ENCODE results near the gene VASH2.

DNA sequence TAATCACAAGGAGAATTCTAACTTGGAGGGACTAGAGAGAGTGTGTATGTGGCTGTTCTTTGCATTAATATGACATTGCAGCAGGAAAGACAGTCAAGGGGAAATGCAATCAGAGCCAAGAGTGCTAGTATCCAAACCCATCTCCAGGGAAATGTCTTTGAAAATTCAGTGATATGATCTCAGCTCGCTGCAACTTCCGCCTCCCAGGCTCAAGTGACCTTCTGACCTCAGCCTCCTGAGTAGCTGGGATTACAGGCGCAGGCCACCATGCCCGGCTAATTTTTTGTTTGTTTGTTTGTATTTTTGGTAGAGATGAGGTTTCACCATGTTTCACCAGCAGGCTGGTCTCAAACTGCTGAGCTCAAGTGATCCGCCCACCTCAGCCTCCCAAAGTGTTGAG is 16.3 kb downstream of the VASH2 start:
- TF ChIP-seq POLR2AphosphoS5 (IDR thresholded peaks at IDR 0.05; ENCODE audit: low read depth, low read length): no peak
- no peak for TF ChIP-seq PAX5 (IDR thresholded peaks at IDR 0.05; ENCODE audit: insufficient read depth, low read length, severe bottlenecking)
- TF ChIP-seq TAF1 (IDR thresholded peaks at IDR 0.05; ENCODE audit: low read depth, low read length): no peak
- TF ChIP-seq POLR2A (IDR thresholded peaks at IDR 0.05; ENCODE audit: low read depth, low read length): no peak
- no peak for TF ChIP-seq POU2F2 (IDR thresholded peaks at IDR 0.05; ENCODE audit: low read depth, low read length)
- no peak for TF ChIP-seq SPI1 (IDR thresholded peaks at IDR 0.05; ENCODE audit: low read depth, low read length)
